ENCODE measurements around the gene ITM2C.

Gene ITM2C

GRCh38 chr2:230905448-230906421 lies 41.0 kb downstream of the ITM2C start:
- DNase-seq (ENCODE audit: low read depth in 1 of 2, low spot score in 1 of 2): peak; percentile 67 to 73

- no peak for DNase-seq (ENCODE audit: low read depth in 1 of 2, low spot score in 1 of 2)
These were observed 41.9 kb downstream of the ITM2C start for GRCh38 chr2:230906471-230907230.

GRCh38 chr2:230907361-230908091 lies 42.8 kb downstream of the ITM2C start:
- DNase-seq (ENCODE audit: low read depth in 1 of 2, low spot score in 1 of 2): no peak

- DNase-seq (ENCODE audit: low read depth in 1 of 2, low spot score in 1 of 2): no peak
These were observed 43.4 kb downstream of the ITM2C start for GRCh38 chr2:230908092-230908594.

GRCh38 chr2:230908595-230909191 lies 44.0 kb downstream of the ITM2C start:
- DNase-seq (ENCODE audit: low read depth in 1 of 2, low spot score in 1 of 2): peak in 1 of 2 donors; percentile 27

GRCh38 chr2:230909841-230910545 lies 45.3 kb downstream of the ITM2C start:
- DNase-seq (ENCODE audit: low read depth in 1 of 2, low spot score in 1 of 2): no peak

GRCh38 chr2:230910546-230911177 lies 45.9 kb downstream of the ITM2C start:
- DNase-seq (ENCODE audit: low read depth in 1 of 2, low spot score in 1 of 2): no peak

GRCh38 chr2:230912046-230912445 lies 47.3 kb downstream of the ITM2C start:
- DNase-seq (ENCODE audit: low read depth in 1 of 2, low spot score in 1 of 2): no peak

GRCh38 chr2:230912724-230913123 lies 48.0 kb downstream of the ITM2C start:
- no peak for DNase-seq (ENCODE audit: low read depth in 1 of 2, low spot score in 1 of 2)

GRCh38 chr2:230913406-230914143 lies 48.8 kb downstream of the ITM2C start:
- no peak for DNase-seq (ENCODE audit: low read depth in 1 of 2, low spot score in 1 of 2)

GRCh38 chr2:230914886-230915285 lies 50.1 kb downstream of the ITM2C start:
- DNase-seq (ENCODE audit: low read depth in 1 of 2, low spot score in 1 of 2): no peak

- no peak for DNase-seq (ENCODE audit: low read depth in 1 of 2, low spot score in 1 of 2)
These were observed 50.6 kb downstream of the ITM2C start for GRCh38 chr2:230915319-230915718.

GRCh38 chr2:230916218-230916617 lies 51.5 kb downstream of the ITM2C start:
- DNase-seq (ENCODE audit: low read depth in 1 of 2, low spot score in 1 of 2): no peak

- no peak for DNase-seq (ENCODE audit: low read depth in 1 of 2, low spot score in 1 of 2)
These were observed 54.5 kb downstream of the ITM2C start for GRCh38 chr2:230919240-230919639.

GRCh38 chr2:230919681-230920080 lies 54.9 kb downstream of the ITM2C start:
- DNase-seq (ENCODE audit: low read depth in 1 of 2, low spot score in 1 of 2): no peak

- no peak for DNase-seq (ENCODE audit: low read depth in 1 of 2, low spot score in 1 of 2)
These were observed 55.4 kb downstream of the ITM2C start for GRCh38 chr2:230920167-230920566.

- no peak for DNase-seq (ENCODE audit: low read depth in 1 of 2, low spot score in 1 of 2)
These were observed 57.3 kb downstream of the ITM2C start for GRCh38 chr2:230921806-230922595.
